Lower leg skin (tissue), 3 donors: ENCODE measurements around the gene SBK3.

Source experiments
- CTCF ChIP-seq, 3 donors: fragments of 450-650 bp; IDR thresholded peaks; one replicate each; pipeline ENCODE4 v1.5.1; 2016; ENCODE audit warnings: antibody characterized with exemption in 3 of 3, mild to moderate bottlenecking in 3 of 3, moderate library complexity in 2 of 3
- POLR2A ChIP-seq, 2 donors: fragments of 450-650 bp; IDR thresholded peaks; one replicate each; pipeline ENCODE4 v1.6.1; 2016 to 2017; ENCODE audit warnings: antibody characterized with exemption in 2 of 2, mild to moderate bottlenecking in 1 of 2, moderate library complexity in 1 of 2

- TF ChIP-seq CTCF (IDR thresholded peaks at IDR 0.05) (no peak), POLR2A (IDR thresholded peaks at IDR 0.05) (no peak)
Measured at GRCh38 chr19:55539090-55539984, 6.0 kb downstream of the SBK3 start.
